Ovary (tissue), 9 donors: ENCODE measurements around the gene DYRK3. TPM values are rescaled to one million over a fixed set of nuclear protein-coding genes. Genes with fewer than 3 reads are reported as not detected.

Experiments
- DNase-seq, 5 donors: peaks; one replicate each; pipeline ENCODE4 v3.0.0-alpha.2; 2019 to 2020
- H3K27ac ChIP-seq, 2 donors: fragments of 200-600 bp; one replicate each; pipeline versions ENCODE4 v1.5.1 to v1.8.0; 2019 to 2022
- H3K27me3 ChIP-seq: fragments of 200-600 bp; one replicate; pipeline ENCODE4 v1.8.0; 2022
- H3K36me3 ChIP-seq: fragments of 200-600 bp; sonication (generic); one replicate; pipeline ENCODE4 v1.5.1; 2019
- H3K4me1 ChIP-seq: one replicate; pipeline ENCODE4 v1.8.1; 2013; ENCODE audit warnings: mild to moderate bottlenecking, moderate library complexity; ENCODE audit not compliant: insufficient read depth
- H3K4me3 ChIP-seq: fragments of 200-600 bp; sonication (generic); one replicate; pipeline ENCODE4 v1.5.1; 2017
- H3K9me3 ChIP-seq, 2 donors: fragments of 200-600 bp in 1 of 2; sonication (generic) in 1 of 2; one replicate each; pipeline versions ENCODE4 v1.5.1 to v1.8.1; 2013 to 2019; ENCODE audit warnings: mild to moderate bottlenecking in 1 of 2, moderate library complexity in 1 of 2
- CTCF ChIP-seq, 3 donors: fragments of 450-650 bp in 2 of 3; fragments of 200-600 bp in 1 of 3; IDR thresholded peaks; one replicate each; pipeline versions ENCODE4 v1.5.1 to v1.8.0; 2016 to 2022; ENCODE audit warnings: antibody characterized with exemption in 3 of 3, mild to moderate bottlenecking in 1 of 3
- EP300 ChIP-seq: sonication (generic); formaldehyde crosslinking; IDR thresholded peaks from one replicate; pipeline ENCODE4 v1.6.1; 2017; ENCODE audit warnings: antibody characterized with exemption
- POLR2A ChIP-seq: fragments of 450-650 bp; IDR thresholded peaks from one replicate; pipeline ENCODE4 v1.6.1; 2017; ENCODE audit warnings: antibody characterized with exemption, mild to moderate bottlenecking, moderate library complexity
- WGBS, 3 donors: extraction: QIAGEN DNeasy Blood & Tissue Kit in 1 of 3; methylation state at CpG; one replicate each; pipeline versions ENCODE4 v1.1.5 to v1.1.7; 2013 to 2017; 5-methylcytosine and 5-hydroxymethylcytosine counted together
- intact Hi-C, 4 donors: fragments of 100-400 bp; cut with DNase I; formaldehyde crosslinking; loops; one replicate each; pipeline versions ENCODE4 v1.11.0 to v1.15.1; 2022 to 2023
- polyA plus RNA-seq, 2 donors: library from polyadenylated mRNA; stranded (reverse); fragments of 200-250 nt in 1 of 2; fragments of 350-450 nt in 1 of 2; fragmentation: Illumina TruSeq in 1 of 2; extraction: RNeasy Lipid Tissue Mini Kit (QIAGEN cat#74804) in 1 of 2; gene quantifications; one replicate each; pipeline ENCODE4 v1.2.3, GENCODE V29; 2013 to 2014
- total RNA-seq, 7 donors: library from RNA; depleted of rRNA in 2 of 7; stranded (reverse); fragments of >200 nt in 2 of 7; fragmentation: NEBNext Ultra II Directional in 3 of 7; extraction: Animal tissue kit (Norgen Biotek cat#: 25700) in 3 of 7; gene quantifications; one replicate each; pipeline versions ENCODE4 v1.1.0 to v1.2.4, GENCODE V29; 2016 to 2023
- donor health status: DM: no; HTN: no; CAD: no; lungs with moderate emphysema.
- donor health status: DM: no; HTN: no; CAD: no.
- donor health status: Bipolar disorder and iron deficiency.
- donor health status: DM: yes; HTN: yes; CAD: no.
- donor health status: DM: no; HTN: no; CAD: no.
- donor health status: DM: yes; HTN: yes; CAD: no.

Gene DYRK3
- total and polyA plus RNA-seq, 9 donors: 5.5 to 16.2 (median 10.1) TPM

GRCh38 chr1:206658264-206658980 lies 23.1 kb downstream of the DYRK3 start:
- DNase-seq: no peak
- intact Hi-C loops: no loop called here
- Histone ChIP-seq H3K9me3 (no peaks in the 10 kb centered on the region), H3K36me3 (no peaks in the 10 kb centered on the region), H3K27me3 (no peaks in the 10 kb centered on the region), H3K4me1 (peaks cover 3% of the 10 kb centered on the region), H3K27ac (peak overlapping the region in 1 of 2 donors; percentile 20), H3K4me3 (no peak overlapping the region)
- WGBS, 3 donors: 33 to 44% (median 41%) methylated on average over 22 of the region's 22 CpGs
- TF ChIP-seq CTCF (IDR thresholded peaks at IDR 0.05) (no peak), EP300 (no peak), POLR2A (no peak)

- intact Hi-C loops: no loop called here
- no peak for TF ChIP-seq POLR2A
- no peak for TF ChIP-seq CTCF (IDR thresholded peaks at IDR 0.05)
- TF ChIP-seq EP300: no peak
- WGBS, 3 donors: 52 to 68% (median 63%) methylated on average over 7 of the region's 7 CpGs
- peaks cover 6% of the 10 kb centered on the region for H3K4me1 ChIP-seq
- no peak overlapping the region for H3K4me3 ChIP-seq
- H3K27me3 ChIP-seq: no peaks in the 10 kb centered on the region
- no peak overlapping the region for H3K27ac ChIP-seq
- H3K9me3 ChIP-seq: no peaks in the 10 kb centered on the region
- H3K36me3 ChIP-seq: no peaks in the 10 kb centered on the region
- DNase-seq: no peak
Observed at GRCh38 chr1:206658981-206659273, 23.6 kb downstream of the DYRK3 start.

GRCh38 chr1:206660136-206660535 lies 24.8 kb downstream of the DYRK3 start:
- no peak for DNase-seq
- intact Hi-C loops: loop anchor here in 3 of 4 donors (5.0 to 10.0 kb wide), 3 partner anchors 165 to 175 kb away; no protein-coding TSS in a partner anchor
- H3K9me3 ChIP-seq: no peaks in the 10 kb centered on the region
- no peak overlapping the region for H3K27ac ChIP-seq
- no peak overlapping the region for H3K4me3 ChIP-seq
- H3K4me1 ChIP-seq: peaks cover 6% of the 10 kb centered on the region
- TF ChIP-seq CTCF (IDR thresholded peaks at IDR 0.05): no peak
- no peak for TF ChIP-seq EP300
- no peak for TF ChIP-seq POLR2A
- no peaks in the 10 kb centered on the region for H3K27me3 ChIP-seq
- H3K36me3 ChIP-seq: no peaks in the 10 kb centered on the region
- WGBS, 3 donors: 95 to 99% (median 98%) methylated on average over 4 of the region's 4 CpGs

GRCh38 chr1:206661161-206661820 lies 26.0 kb downstream of the DYRK3 start:
- Histone ChIP-seq H3K27me3 (no peaks in the 10 kb centered on the region), H3K27ac (no peak overlapping the region), H3K4me3 (no peak overlapping the region), H3K9me3 (no peaks in the 10 kb centered on the region), H3K4me1 (peaks cover 5% of the 10 kb centered on the region), H3K36me3 (no peaks in the 10 kb centered on the region)
- 83 to 87% (median 86%) methylated on average over 11 of the region's 11 CpGs for WGBS, 3 donors
- intact Hi-C loops: loop anchor here in 3 of 4 donors (5.0 to 10.0 kb wide), 3 partner anchors 166 to 176 kb away; no protein-coding TSS in a partner anchor
- DNase-seq: no peak
- TF ChIP-seq EP300 (no peak), CTCF (IDR thresholded peaks at IDR 0.05) (no peak), POLR2A (no peak)
